H1 (cell line): Measurements from ENCODE around the gene DOCK3. TPM values are rescaled to one million over a fixed set of nuclear protein-coding genes. Genes with fewer than 3 reads are reported as not detected.

Experiments
- CTCF ChIA-PET: fragments of 300-600 bp; sonication (Branson Sonifier 250); formaldehyde crosslinking; loops from one replicate; lab custom pipeline; 2021; ENCODE audit not compliant: partially characterized antibody; lab: Charles Lee
- POLR2A ChIA-PET: fragments of 300-600 bp; sonication (Branson Sonifier 250); formaldehyde crosslinking; loops from one replicate; lab custom pipeline; 2021; ENCODE audit warnings: inconsistent platforms; ENCODE audit not compliant: partially characterized antibody; lab: Charles Lee
- DNase-seq, 2 experiments: peaks; one replicate each; pipeline versions ENCODE4 v3.0.0 to v3.0.0-alpha.2; 2010 to 2022; ENCODE audit warnings: low spot score in 2 of 2, low read depth in 1 of 2, mixed read lengths in 1 of 2
- FAIRE-seq: peaks from 2 replicates; lab custom pipeline; 2011; peaks lifted over from hg19 to GRCh38; lab: Jason Lieb, UNC
- H2AFZ ChIP-seq: 2 replicates; pipeline ENCODE4 v1.8.1; 2012; ENCODE audit warnings: low read length, inconsistent platforms
- H2AK5ac ChIP-seq: 2 replicates; pipeline ENCODE4 v1.6.1; 2013; ENCODE audit warnings: low read depth, low read length
- H2BK120ac ChIP-seq: replicated peaks from 2 replicates; pipeline ENCODE3; 2013; ENCODE audit warnings: low read depth, low read length, inconsistent platforms
- H2BK12ac ChIP-seq: 2 replicates; pipeline ENCODE4 v1.6.1; 2013; ENCODE audit warnings: low read depth, low read length
- H2BK15ac ChIP-seq: 2 replicates; pipeline ENCODE4 v1.6.1; 2013; ENCODE audit warnings: low read length
- H2BK20ac ChIP-seq: 2 replicates; pipeline ENCODE4 v1.6.1; 2013; ENCODE audit warnings: low read length
- H2BK5ac ChIP-seq: 2 replicates; pipeline ENCODE4 v1.6.1; 2013; ENCODE audit warnings: low read depth, low read length
- H3K14ac ChIP-seq: 2 replicates; pipeline ENCODE4 v1.6.1; 2013; ENCODE audit warnings: inconsistent platforms; ENCODE audit not compliant: insufficient read length
- H3K18ac ChIP-seq: 2 replicates; pipeline ENCODE4 v1.6.1; 2013; ENCODE audit warnings: low read length; ENCODE audit errors: extremely low read depth
- H3K23ac ChIP-seq: 2 replicates; pipeline ENCODE4 v1.6.1; 2013; ENCODE audit warnings: inconsistent platforms; ENCODE audit not compliant: insufficient read length
- H3K23me2 ChIP-seq: 2 replicates; pipeline ENCODE4 v1.6.1; 2013; ENCODE audit warnings: low read depth, low read length
- H3K27ac ChIP-seq: 2 replicates; pipeline ENCODE4 v1.6.1; 2011; ENCODE audit warnings: low read depth, low read length, inconsistent platforms
- H3K27me3 ChIP-seq, 4 experiments: replicated peaks in 1 of 4; 1 replicate in 1 of 4; 2 replicates in 3 of 4; pipeline versions ENCODE4 v1.6.1 to v1.8.1; 2011 to 2013; ENCODE audit warnings: low read length in 3 of 4, mild to moderate bottlenecking in 3 of 4, inconsistent platforms in 2 of 4, mixed read lengths in 2 of 4, moderate library complexity in 1 of 4; ENCODE audit not compliant: control insufficient read depth in 3 of 4, insufficient read depth in 3 of 4; ENCODE audit errors: extremely low read depth in 1 of 4
- H3K36me3 ChIP-seq, 4 experiments: 2 replicates each; pipeline versions ENCODE4 v1.6.1 to v1.8.1; 2011 to 2013; ENCODE audit warnings: mild to moderate bottlenecking in 4 of 4, low read length in 3 of 4, moderate library complexity in 2 of 4, control low read depth in 1 of 4, inconsistent platforms in 1 of 4; ENCODE audit not compliant: insufficient read depth in 4 of 4, control insufficient read depth in 2 of 4
- H3K4ac ChIP-seq: replicated peaks from 2 replicates; pipeline ENCODE3; 2013; ENCODE audit warnings: low read length, low read depth, mixed read lengths, inconsistent platforms; ENCODE audit not compliant: insufficient read length
- H3K4me1 ChIP-seq, 4 experiments: replicated peaks in 1 of 4; 1 replicate in 1 of 4; 2 replicates in 3 of 4; pipeline versions ENCODE4 v1.6.1 to v1.8.1; 2011 to 2013; ENCODE audit warnings: low read length in 3 of 4, inconsistent platforms in 2 of 4, mixed read lengths in 1 of 4; ENCODE audit not compliant: insufficient read depth in 4 of 4, control insufficient read depth in 3 of 4
- H3K4me2 ChIP-seq, 2 experiments: 2 replicates each; pipeline versions ENCODE4 v1.6.1 to v1.8.1; 2011 to 2013; ENCODE audit warnings: low read depth in 2 of 2, low read length in 2 of 2, control low read depth in 1 of 2, inconsistent platforms in 1 of 2, mild to moderate bottlenecking in 1 of 2; ENCODE audit not compliant: insufficient read depth in 1 of 2
- H3K4me3 ChIP-seq, 4 experiments: fragments of 200-600, 300-600 bp in 1 of 4; sonication (generic), shearing (Covaris generic), sonication (Bioruptor Twin) in 1 of 4; 2 replicates each; pipeline versions ENCODE4 v1.5.1 to v1.8.1; 2011 to 2016; ENCODE audit warnings: low read length in 4 of 4, low read depth in 3 of 4, control low read depth in 2 of 4, inconsistent platforms in 2 of 4, mild to moderate bottlenecking in 2 of 4, mixed read lengths in 1 of 4, moderate library complexity in 1 of 4; ENCODE audit not compliant: insufficient read depth in 2 of 4; ENCODE audit errors: extremely low read depth in 1 of 4
- H3K56ac ChIP-seq: replicated peaks from 2 replicates; pipeline ENCODE3; 2013; ENCODE audit warnings: low read depth, mild to moderate bottlenecking, mixed read lengths, low read length, inconsistent platforms; ENCODE audit not compliant: insufficient read length
- H3K79me1 ChIP-seq: 2 replicates; pipeline ENCODE4 v1.6.1; 2013; ENCODE audit warnings: low read depth, low read length, control low read depth
- H3K79me2 ChIP-seq, 2 experiments: 2 replicates each; pipeline versions ENCODE4 v1.6.1 to v1.8.1; 2012 to 2013; ENCODE audit warnings: low read length in 2 of 2, mild to moderate bottlenecking in 2 of 2, inconsistent platforms in 1 of 2; ENCODE audit not compliant: insufficient read depth in 2 of 2, control insufficient read depth in 1 of 2
- H3K9ac ChIP-seq, 4 experiments: replicated peaks in 1 of 4; 1 replicate in 1 of 4; 2 replicates in 3 of 4; pipeline versions ENCODE4 v1.6.1 to v1.8.1; 2011 to 2013; ENCODE audit warnings: low read depth in 3 of 4, low read length in 3 of 4, control low read depth in 2 of 4, mild to moderate bottlenecking in 2 of 4, moderate library complexity in 2 of 4, inconsistent platforms in 1 of 4; ENCODE audit errors: extremely low read depth in 1 of 4
- H3K9me3 ChIP-seq, 2 experiments: 2 replicates each; pipeline versions ENCODE4 v1.6.1 to v1.8.1; 2012 to 2013; ENCODE audit warnings: mild to moderate bottlenecking in 2 of 2, moderate library complexity in 2 of 2, control low read depth in 1 of 2, inconsistent platforms in 1 of 2, low read depth in 1 of 2, low read length in 1 of 2, mixed read lengths in 1 of 2; ENCODE audit not compliant: insufficient read depth in 2 of 2
- H4K20me1 ChIP-seq, 2 experiments: replicated peaks in 1 of 2; 2 replicates each; pipeline versions ENCODE3 to v1.8.1; 2011 to 2013; ENCODE audit warnings: inconsistent platforms in 2 of 2, low read length in 2 of 2, mild to moderate bottlenecking in 1 of 2; ENCODE audit not compliant: insufficient read depth in 2 of 2, control insufficient read depth in 1 of 2
- H4K5ac ChIP-seq: 2 replicates; pipeline ENCODE4 v1.6.1; 2013; ENCODE audit warnings: low read length, low read depth, mixed read lengths, inconsistent platforms; ENCODE audit not compliant: insufficient read length
- H4K8ac ChIP-seq: 2 replicates; pipeline ENCODE4 v1.8.0; 2013; ENCODE audit warnings: mild to moderate bottlenecking, moderate library complexity, low read length, inconsistent platforms; ENCODE audit not compliant: insufficient read depth; ENCODE audit errors: extremely low read depth
- H4K91ac ChIP-seq: replicated peaks from 2 replicates; pipeline ENCODE3; 2013; ENCODE audit warnings: low read length, mixed read lengths, inconsistent platforms; ENCODE audit not compliant: insufficient read length
- BRCA1 ChIP-seq: IDR thresholded peaks from 2 replicates; pipeline ENCODE4 v1.6.1; 2012; ENCODE audit warnings: low read depth, low read length, improper control_type of control experiment
- GTF2F1 ChIP-seq: IDR thresholded peaks from 2 replicates; pipeline ENCODE4 v1.6.1; 2012; ENCODE audit warnings: low read depth, low read length, improper control_type of control experiment, borderline replicate concordance
- KDM5A ChIP-seq: fragments of 200-600 bp; IDR thresholded peaks from 2 replicates; pipeline ENCODE4 v1.7.1; 2012; ENCODE audit warnings: mild to moderate bottlenecking, low read length, inconsistent platforms, mixed read lengths
- POLR2A ChIP-seq, 2 experiments: IDR thresholded peaks; 1 replicate in 1 of 2; 2 replicates in 1 of 2; pipeline ENCODE4 v1.6.1; 2011; ENCODE audit warnings: low read depth in 2 of 2, low read length in 2 of 2, mild to moderate bottlenecking in 2 of 2; ENCODE audit errors: control extremely low read depth in 1 of 2
- SP1 ChIP-seq: IDR thresholded peaks from 2 replicates; pipeline ENCODE4 v1.6.1; 2011; ENCODE audit warnings: low read depth, low read length
- SRF ChIP-seq: IDR thresholded peaks from 2 replicates; pipeline ENCODE4 v1.6.1; 2011; ENCODE audit warnings: mild to moderate bottlenecking, low read depth, low read length, moderate library complexity
- ZNF274 ChIP-seq: IDR thresholded peaks from 2 replicates; pipeline ENCODE4 v1.7.0; 2012; ENCODE audit warnings: low read length, borderline replicate concordance; ENCODE audit errors: extremely low read depth
- WGBS, 2 experiments: shearing (Covaris generic) in 1 of 2; methylation state at CpG; one replicate each; pipeline versions ENCODE4 v1.1.6 to v1.1.7; 2013 to 2015; ENCODE audit warnings: low lambda C conversion rate in 2 of 2, mixed read lengths in 2 of 2, inconsistent platforms in 1 of 2, low coverage in 1 of 2, missing lambda C conversion rate in 1 of 2; ENCODE audit not compliant: insufficient replicate concordance in 2 of 2, insufficient coverage in 1 of 2, insufficient read length in 1 of 2; ENCODE audit errors: extremely low coverage in 1 of 2, missing lambda C conversion rate in 1 of 2; 5-methylcytosine and 5-hydroxymethylcytosine counted together
- polyA plus RNA-seq, 7 experiments: library from polyadenylated mRNA; depleted of rRNA in 3 of 7; stranded (reverse) in 5 of 7; unstranded in 2 of 7; fragments of >200 nt in 5 of 7; fragments of 200-250 nt in 2 of 7; gene quantifications; 1 replicate in 5 of 7; 2 replicates in 1 of 7; 4 replicates in 1 of 7; pipeline versions ENCODE4 v1.2.1 to v1.2.3, GENCODE V29; 2011 to 2013; ENCODE audit warnings: missing spikeins in 2 of 7, mixed read lengths in 2 of 7
- total RNA-seq: library from RNA; stranded (reverse); fragmentation: NEBNext Ultra II Directional; extraction: Animal tissue kit (Norgen Biotek cat#: 25700); gene quantifications from 2 replicates; pipeline ENCODE4 v1.2.1, GENCODE V29; 2021
- TF ChIP-seq, protein P1 (sequence below): IDR thresholded peaks from 2 replicates; pipeline ENCODE4 v1.6.1; 2012; ENCODE audit warnings: inconsistent platforms
- TF ChIP-seq, protein P2 (sequence below): IDR thresholded peaks from 2 replicates; pipeline ENCODE4 v1.6.1; 2011; ENCODE audit warnings: low read length, improper control_type of control experiment

DOCK3 gene
- total and polyA plus RNA-seq, 2 of the 8 experiments (the other 6 are each of a cell fraction or from before 2014, with no cell fraction given), result 2.7 to 5.0 TPM

DNA sequence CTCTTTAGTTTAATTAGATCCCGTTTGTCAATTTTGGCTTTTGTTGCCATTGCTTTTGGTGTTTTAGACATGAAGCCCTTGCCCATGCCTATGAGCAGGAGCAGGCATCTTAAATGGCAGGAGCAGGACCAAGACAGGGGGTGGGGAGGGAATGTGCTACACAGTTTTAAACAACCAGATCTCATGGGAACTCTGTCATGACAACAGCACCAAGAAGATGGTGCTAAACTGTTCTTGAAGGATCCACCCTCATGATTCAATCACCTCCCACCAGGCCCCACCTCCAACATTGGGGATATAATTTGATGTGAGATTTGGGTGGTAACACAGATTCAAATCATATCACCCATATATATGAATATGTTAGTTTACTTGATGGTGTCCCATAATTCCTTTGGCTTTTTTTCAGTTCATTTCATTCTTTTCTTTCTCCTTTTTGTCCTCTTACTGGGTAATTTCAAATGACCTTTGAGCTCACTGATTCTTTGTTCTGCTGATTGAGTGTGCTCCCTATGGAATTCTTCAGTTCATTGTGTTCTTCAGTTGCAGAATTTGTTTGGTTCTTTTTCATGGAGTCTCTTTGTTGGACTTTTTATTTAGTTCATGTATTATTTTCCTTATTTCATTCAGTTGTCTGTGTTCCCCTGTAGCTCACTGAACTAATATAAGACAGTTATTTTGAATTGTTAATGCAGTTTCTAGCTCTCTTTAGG, 62.6 kb downstream of the DOCK3 start:
- Histone ChIP-seq H2BK15ac (no peak overlapping the region), H2BK5ac (peak overlapping the region; percentile 89; the same call in 1 of the 2 replicates), H3K4me3 (no peak overlapping the region)
- DNase-seq, result no peak
- peak; percentile 58 for FAIRE-seq
- CTCF ChIA-PET, result interaction anchor here (0.6 to 1.0 kb wide), 2 partner anchors 31 to 44 kb away, joined by 3 to 4 read pairs; no protein-coding TSS in a partner anchor
- TF ChIP-seq KDM5A, result no peak
- no peak for TF ChIP-seq SP1
- TF ChIP-seq POLR2A (IDR thresholded peaks at IDR 0.05; ENCODE audit: control extremely low read depth in 1 of 2, low read depth in 2 of 2, low read length in 2 of 2), result no peak
- TF ChIP-seq, protein P1, sequence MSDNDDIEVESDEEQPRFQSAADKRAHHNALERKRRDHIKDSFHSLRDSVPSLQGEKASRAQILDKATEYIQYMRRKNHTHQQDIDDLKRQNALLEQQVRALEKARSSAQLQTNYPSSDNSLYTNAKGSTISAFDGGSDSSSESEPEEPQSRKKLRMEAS, result no peak
- TF ChIP-seq BRCA1, result no peak
- no peak for TF ChIP-seq GTF2F1
- no peak for TF ChIP-seq ZNF274
- TF ChIP-seq, protein P2, sequence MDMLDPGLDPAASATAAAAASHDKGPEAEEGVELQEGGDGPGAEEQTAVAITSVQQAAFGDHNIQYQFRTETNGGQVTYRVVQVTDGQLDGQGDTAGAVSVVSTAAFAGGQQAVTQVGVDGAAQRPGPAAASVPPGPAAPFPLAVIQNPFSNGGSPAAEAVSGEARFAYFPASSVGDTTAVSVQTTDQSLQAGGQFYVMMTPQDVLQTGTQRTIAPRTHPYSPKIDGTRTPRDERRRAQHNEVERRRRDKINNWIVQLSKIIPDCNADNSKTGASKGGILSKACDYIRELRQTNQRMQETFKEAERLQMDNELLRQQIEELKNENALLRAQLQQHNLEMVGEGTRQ, result no peak
- TF ChIP-seq SRF, result no peak
- TF ChIP-seq, all 59 proteins: peak for 0
- Histone ChIP-seq H3K56ac (no peak overlapping the region), H3K4ac (no peak overlapping the region), H3K4me2 (no peak overlapping the region), H3K79me1 (no peaks in the 10 kb centered on the region), H2BK120ac (no peak overlapping the region), H3K4me1 (peaks cover 3 to 8% (median 6%) of the 10 kb centered on the region in 4 experiments; a peak in 4 of 7 replicates), H4K91ac (no peak overlapping the region), H2BK12ac (no peak overlapping the region), H3K14ac (no peak overlapping the region), H3K18ac (0 out of 2 replicates have a peak overlapping the region, but pooled peaks have one; percentile 28), H3K9ac (no peak overlapping the region), H3K27me3 (no peaks in the 10 kb centered on the region), H3K23ac (no peak overlapping the region), H4K20me1 (no peaks in the 10 kb centered on the region), H3K27ac (no peak overlapping the region), H2AK5ac (no peak overlapping the region), H4K8ac (no peak overlapping the region), H2BK20ac (no peak overlapping the region), H3K23me2 (no peaks in the 10 kb centered on the region; the same call in 1 of the 2 replicates), H3K9me3 (peaks cover 0 to 3% of the 10 kb centered on the region in 2 experiments; a peak in 1 of 4 replicates), H4K5ac (no peak overlapping the region), H3K79me2 (peaks cover 0 to 38% of the 10 kb centered on the region in 2 experiments; a peak in 2 of 4 replicates), H2AFZ (no peak overlapping the region), H3K36me3 (no peaks in the 10 kb centered on the region)
- POLR2A ChIA-PET, result interaction anchor here (0.8 kb wide), 1 partner anchor 12 kb away, joined by 4 read pairs; no protein-coding TSS in a partner anchor
- WGBS, 2 experiments, result 85% methylated on average over 1 of the region's 1 CpG; no CpG with 5 or more reads in 1 of the 2 experiments
